ENCODE results near the gene EPM2AIP1. TPM values are rescaled to one million over a fixed set of nuclear protein-coding genes. Genes with fewer than 3 reads are reported as not detected.

The EPM2AIP1 gene
- polyA plus RNA-seq, 3 donors, result 3.6 to 11.3 (median 5.8) TPM

GRCh38 chr3:37026851-37027250, 33.9 kb upstream of the EPM2AIP1 start:
- Histone ChIP-seq H3K9me3 (replicated peaks in 1 of 2; ENCODE audit: control insufficient read depth in 1 of 2, insufficient read depth in 1 of 2, low read length in 2 of 2) (no peaks in the 10 kb centered on the region), H3K79me2 (ENCODE audit: insufficient read depth, low read length) (no peaks in the 10 kb centered on the region), H4K20me1 (ENCODE audit: insufficient read depth, low read length) (no peaks in the 10 kb centered on the region), H3K4me3 (replicated peaks in 1 of 3; ENCODE audit: low read depth in 2 of 3, low read length in 3 of 3) (no peak overlapping the region), H3K9ac (ENCODE audit: insufficient read depth, low read length, poor library complexity, severe bottlenecking) (no peak overlapping the region), H3K36me3 (replicated peaks in 1 of 2; ENCODE audit: control insufficient read depth in 1 of 2, insufficient read depth in 2 of 2, low read length in 2 of 2) (peaks cover 53 to 82% of the 10 kb centered on the region in 2 donors), H3K4me2 (replicated peaks; ENCODE audit: extremely low read depth, low read length, poor library complexity, severe bottlenecking) (no peak overlapping the region), H3K27me3 (ENCODE audit: control insufficient read depth in 2 of 2, insufficient read depth in 2 of 2, low read length in 2 of 2) (no peaks in the 10 kb centered on the region), H3K27ac (ENCODE audit: low read depth in 1 of 2, low read length in 2 of 2) (no peak overlapping the region), H3K4me1 (ENCODE audit: control insufficient read depth in 1 of 2, insufficient read depth in 2 of 2, low read length in 2 of 2) (peaks cover 11 to 13% of the 10 kb centered on the region in 2 donors), H2AFZ (ENCODE audit: insufficient read depth, low read depth, low read length, poor library complexity, severe bottlenecking) (no peak overlapping the region)
- H3K27ac Mint-ChIP-seq, result peak overlapping the region in 3 of 7 donors; percentile 13 to 60 (median 40)
- H3K9me3 Mint-ChIP-seq, result peaks cover 0 to 5% (median 0%) of the 10 kb centered on the region in 7 donors
- TF ChIP-seq CTCF (IDR thresholded peaks at IDR 0.05), result no peak
- no peak for DNase-seq
- peaks cover 0 to 3% (median 2%) of the 10 kb centered on the region in 3 donors for H3K27me3 Mint-ChIP-seq (ENCODE audit: low read depth in 3 of 3)
- peaks cover 13% of the 10 kb centered on the region for H3K4me1 Mint-ChIP-seq
- no CpG with 5 or more reads among the region's 5 CpGs for WGBS (ENCODE audit: insufficient coverage)
- no peak overlapping the region for H3K4me3 Mint-ChIP-seq
- intact Hi-C loops (cut with micrococcal nuclease), result no loop called here
- H3K36me3 Mint-ChIP-seq, result peaks cover 76 to 79% of the 10 kb centered on the region in 2 donors

DNA sequence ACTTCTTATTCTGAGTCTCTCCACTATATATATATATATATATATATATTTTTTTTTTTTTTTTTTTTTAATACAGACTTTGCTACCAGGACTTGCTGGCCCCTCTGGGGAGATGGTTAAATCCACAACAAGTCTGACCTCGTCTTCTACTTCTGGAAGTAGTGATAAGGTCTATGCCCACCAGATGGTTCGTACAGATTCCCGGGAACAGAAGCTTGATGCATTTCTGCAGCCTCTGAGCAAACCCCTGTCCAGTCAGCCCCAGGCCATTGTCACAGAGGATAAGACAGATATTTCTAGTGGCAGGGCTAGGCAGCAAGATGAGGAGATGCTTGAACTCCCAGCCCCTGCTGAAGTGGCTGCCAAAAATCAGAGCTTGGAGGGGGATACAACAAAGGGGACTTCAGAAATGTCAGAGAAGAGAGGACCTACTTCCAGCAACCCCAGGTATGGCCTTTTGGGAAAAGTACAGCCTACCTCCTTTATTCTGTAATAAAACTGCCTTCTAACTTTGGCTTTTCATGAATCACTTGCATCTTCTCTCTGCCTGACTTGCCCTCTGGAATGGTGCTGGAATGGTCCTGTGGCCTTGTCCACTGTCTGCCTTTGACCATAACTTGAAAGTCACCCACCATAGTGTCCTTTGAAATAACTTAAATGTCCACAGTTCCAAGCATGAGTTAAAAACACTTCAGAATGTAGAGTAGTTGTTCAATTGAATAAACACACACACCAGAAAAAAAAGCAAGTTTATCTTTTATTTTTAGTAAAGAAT, 32.8 kb upstream of the EPM2AIP1 start:
- H3K4me1 ChIP-seq (ENCODE audit: control insufficient read depth in 1 of 2, insufficient read depth in 2 of 2, low read length in 2 of 2), result peaks cover 11 to 13% of the 10 kb centered on the region in 2 donors
- no peak overlapping the region for H3K9ac ChIP-seq (ENCODE audit: insufficient read depth, low read length, poor library complexity, severe bottlenecking)
- H3K4me3 ChIP-seq (replicated peaks in 1 of 3; ENCODE audit: low read depth in 2 of 3, low read length in 3 of 3), result no peak overlapping the region
- H3K9me3 ChIP-seq (replicated peaks in 1 of 2; ENCODE audit: control insufficient read depth in 1 of 2, insufficient read depth in 1 of 2, low read length in 2 of 2), result no peaks in the 10 kb centered on the region
- Mint-ChIP-seq H3K4me1 (peaks cover 13% of the 10 kb centered on the region), H3K36me3 (peaks cover 76 to 79% of the 10 kb centered on the region in 2 donors), H3K9me3 (peaks cover 0 to 5% (median 0%) of the 10 kb centered on the region in 7 donors), H3K4me3 (no peak overlapping the region), H3K27ac (peak overlapping the region in 2 of 7 donors; percentile 60 to 74), H3K27me3 (ENCODE audit: low read depth in 3 of 3) (peaks cover 0 to 3% (median 2%) of the 10 kb centered on the region in 3 donors)
- H3K4me2 ChIP-seq (replicated peaks; ENCODE audit: extremely low read depth, low read length, poor library complexity, severe bottlenecking), result no peak overlapping the region
- H3K36me3 ChIP-seq (replicated peaks in 1 of 2; ENCODE audit: control insufficient read depth in 1 of 2, insufficient read depth in 2 of 2, low read length in 2 of 2), result peaks cover 54 to 82% of the 10 kb centered on the region in 2 donors
- DNase-seq, result no peak
- WGBS (ENCODE audit: insufficient coverage), result 100% methylated on average over 3 of the region's 3 CpGs
- intact Hi-C loops (cut with micrococcal nuclease), result no loop called here
- no peaks in the 10 kb centered on the region for H4K20me1 ChIP-seq (ENCODE audit: insufficient read depth, low read length)
- TF ChIP-seq CTCF (IDR thresholded peaks at IDR 0.05), result no peak
- no peaks in the 10 kb centered on the region for H3K27me3 ChIP-seq (ENCODE audit: control insufficient read depth in 2 of 2, insufficient read depth in 2 of 2, low read length in 2 of 2)
- peak overlapping the region in 1 of 2 donors; percentile 33 for H3K27ac ChIP-seq (ENCODE audit: low read depth in 1 of 2, low read length in 2 of 2)
- H2AFZ ChIP-seq (ENCODE audit: insufficient read depth, low read depth, low read length, poor library complexity, severe bottlenecking), result no peak overlapping the region
- no peaks in the 10 kb centered on the region for H3K79me2 ChIP-seq (ENCODE audit: insufficient read depth, low read length)

Measured in CD14-positive monocyte (primary cell).